GM20000 (cell line): Measurements from ENCODE around the gene CPT1B.

Source experiments
- DNase-seq: peaks from one replicate; pipeline ENCODE4 v3.0.0; 2012; ENCODE audit warnings: low spot score
- CTCF ChIP-seq: IDR thresholded peaks from 2 replicates; pipeline ENCODE4 v1.5.1; 2012; ENCODE audit warnings: mild to moderate bottlenecking, control low read depth; ENCODE audit errors: extremely low read depth, missing control alignments

Gene CPT1B

DNA sequence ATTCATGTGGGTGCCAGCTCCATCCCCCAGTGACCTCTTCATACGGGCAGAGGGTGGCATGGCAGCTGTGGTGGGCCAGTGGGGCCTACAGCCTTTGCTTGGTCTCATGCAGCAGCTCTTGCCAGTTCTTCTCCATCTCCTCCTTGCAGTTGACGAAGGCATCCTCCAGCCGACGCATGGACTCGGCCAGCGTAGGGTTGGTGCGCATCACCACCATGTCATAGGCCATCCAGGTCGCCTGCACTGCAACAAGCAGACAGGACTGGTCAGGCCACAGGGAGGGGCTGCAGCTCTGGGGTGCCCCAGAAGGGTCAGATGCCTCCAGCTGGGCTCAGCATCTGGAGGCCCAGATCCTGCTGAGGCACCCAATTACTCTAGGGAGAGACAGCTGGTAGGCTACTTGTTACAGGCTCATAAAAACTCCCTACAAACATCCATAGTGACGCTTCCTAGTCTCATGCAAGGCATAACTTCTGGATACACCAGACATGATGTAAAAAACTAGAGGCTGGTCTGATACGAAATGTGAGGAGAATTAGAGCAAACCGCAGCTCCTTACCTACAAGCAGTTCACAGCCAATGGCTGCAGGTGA, 27.0 kb downstream of the CPT1B start:
- no peak for TF ChIP-seq CTCF

GRCh38 chr22:50550395-50550794, 27.8 kb downstream of the CPT1B start:
- TF ChIP-seq CTCF = no peak
- DNase-seq = no peak

More for the DNA sequence above, 27.0 kb downstream of the CPT1B start:
- DNase-seq = no peak

GRCh38 chr22:50548921-50549790, 29.1 kb downstream of the CPT1B start:
- no peak for TF ChIP-seq CTCF
- no peak for DNase-seq

- peak; percentile 86 for DNase-seq
- no peak for TF ChIP-seq CTCF
Observed at GRCh38 chr22:50548040-50548920, 29.9 kb downstream of the CPT1B start.

DNA sequence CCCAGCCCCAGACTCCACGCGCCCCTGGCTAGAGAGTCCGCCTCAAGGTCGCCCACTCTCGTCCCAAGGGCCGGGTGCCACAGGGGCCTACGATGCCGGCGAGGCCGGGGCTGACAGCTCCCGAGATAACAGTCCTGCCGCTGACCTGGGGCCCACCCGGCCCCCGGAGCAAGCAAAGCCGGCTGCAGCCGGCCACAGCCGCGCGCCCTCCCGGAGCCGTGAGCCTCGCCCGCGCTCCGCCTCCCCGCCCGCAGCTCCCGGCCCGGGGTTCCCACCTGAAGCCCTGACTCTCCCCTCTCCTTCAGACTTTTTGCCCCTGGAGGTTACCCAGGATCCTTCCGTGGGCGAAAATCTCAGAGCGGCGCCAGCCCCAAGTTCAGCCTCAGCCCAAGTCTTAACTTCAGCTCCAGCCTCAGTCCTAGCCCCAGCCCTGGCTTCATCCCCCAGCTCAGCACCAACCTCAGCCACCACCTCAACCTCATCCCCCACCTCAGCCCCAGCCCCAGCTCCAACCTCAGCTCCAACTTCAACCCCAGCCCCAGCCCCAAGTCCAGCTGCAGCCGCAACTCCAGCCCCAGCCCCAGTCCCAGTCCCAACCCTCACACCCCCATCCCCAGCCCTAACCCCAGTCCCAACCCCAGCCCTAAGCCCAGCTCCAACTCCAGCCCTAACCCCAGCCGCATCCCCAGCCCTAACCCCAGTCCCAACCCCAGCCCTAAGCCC, 30.8 kb downstream of the CPT1B start:
- DNase-seq = peak; percentile 56
- no peak for TF ChIP-seq CTCF

DNA sequence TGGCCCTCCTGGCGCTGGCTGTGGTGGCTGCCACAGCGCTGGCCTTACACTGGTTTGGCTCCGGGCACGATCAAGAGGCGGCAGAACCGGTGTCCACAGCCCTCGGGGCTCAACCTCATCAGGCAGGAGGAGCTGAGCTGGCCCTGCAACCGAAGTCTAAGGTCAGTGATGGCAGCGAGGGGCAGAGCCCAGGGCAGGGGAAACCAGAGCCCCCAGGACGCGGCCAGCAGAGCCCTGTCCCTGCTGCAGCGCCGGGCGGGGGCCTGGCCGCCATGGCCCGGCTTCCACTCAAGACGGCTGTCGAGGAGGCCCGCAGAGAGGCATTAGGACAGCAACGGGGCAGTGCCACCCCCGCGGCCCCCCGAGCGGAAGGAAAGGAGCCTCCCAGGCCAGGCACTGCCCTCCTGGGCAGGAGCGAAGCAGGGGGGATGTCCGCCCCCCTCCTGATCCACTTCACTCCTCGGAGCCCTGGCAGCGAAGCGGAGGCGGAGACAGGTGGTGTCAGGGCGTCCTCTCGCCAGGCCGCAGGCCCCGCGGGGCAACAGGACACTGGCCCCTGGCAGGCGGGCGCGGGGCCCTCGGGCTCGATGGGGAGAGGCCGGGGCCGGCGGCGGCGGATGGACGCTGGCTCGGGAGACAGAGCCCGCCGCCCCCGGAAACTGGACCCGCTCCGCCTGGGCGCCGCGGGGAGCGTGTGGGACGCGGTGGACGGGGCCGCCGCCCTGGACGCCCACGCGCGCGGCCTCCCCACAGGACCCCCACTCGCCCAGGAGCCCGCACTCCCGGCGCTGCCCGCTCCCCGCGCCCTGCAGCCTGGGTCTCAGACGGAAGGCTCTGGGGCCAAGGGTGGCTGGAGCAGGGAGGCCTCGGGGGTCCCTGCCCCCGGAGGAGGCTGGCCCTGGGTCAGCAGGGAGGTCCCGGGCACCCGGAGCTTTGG, 31.6 kb downstream of the CPT1B start:
- TF ChIP-seq CTCF = no peak
- DNase-seq = peak; percentile 34
